GM12873 (cell line): ENCODE data around the gene TM9SF4.

Experiments used
- CTCF ChIP-seq: IDR thresholded peaks from 2 replicates; pipeline ENCODE4 v1.5.1; 2012; ENCODE audit warnings: low read depth, mild to moderate bottlenecking, moderate library complexity, low read length, control low read depth; ENCODE audit not compliant: insufficient read depth; ENCODE audit errors: missing control alignments

Gene TM9SF4

GRCh38 chr20:32091888-32092346 is 17.6 kb upstream of the TM9SF4 start:
- peak; percentile 92 for TF ChIP-seq CTCF

GRCh38 chr20:32098786-32099185 is 10.7 kb upstream of the TM9SF4 start:
- no peak for TF ChIP-seq CTCF

- no peak for TF ChIP-seq CTCF
These were observed 611 bp upstream of the TM9SF4 start for GRCh38 chr20:32108814-32109391.

- no peak for TF ChIP-seq CTCF
These were observed 725 bp downstream of the TM9SF4 start for GRCh38 chr20:32110173-32110704.

- TF ChIP-seq CTCF = no peak
These were observed 1.2 kb downstream of the TM9SF4 start for GRCh38 chr20:32110727-32111126.

GRCh38 chr20:32111156-32111686 is 1.7 kb downstream of the TM9SF4 start:
- TF ChIP-seq CTCF = no peak

GRCh38 chr20:32111753-32112152 is 2.2 kb downstream of the TM9SF4 start:
- TF ChIP-seq CTCF = no peak
